AG09309 (cell line): ENCODE results near the gene ENHO.
A peak's percentile ranks its signal among the peaks of the same experiment; 100 is the strongest.

Experiments
- DNase-seq: peaks from one replicate; pipeline ENCODE4 v3.0.0-alpha.2; 2010; ENCODE audit warnings: low read depth
- H3K4me3 ChIP-seq: 2 replicates; pipeline ENCODE4 v1.5.1; 2011; ENCODE audit warnings: mild to moderate bottlenecking, low read depth, low read length, moderate library complexity; ENCODE audit not compliant: control insufficient read depth
- CTCF ChIP-seq: IDR thresholded peaks from 2 replicates; pipeline ENCODE4 v1.5.1; 2011; ENCODE audit warnings: mild to moderate bottlenecking, low read depth, low read length, inconsistent platforms; ENCODE audit not compliant: insufficient read depth, control insufficient read depth; ENCODE audit errors: missing control alignments

ENHO gene

DNA sequence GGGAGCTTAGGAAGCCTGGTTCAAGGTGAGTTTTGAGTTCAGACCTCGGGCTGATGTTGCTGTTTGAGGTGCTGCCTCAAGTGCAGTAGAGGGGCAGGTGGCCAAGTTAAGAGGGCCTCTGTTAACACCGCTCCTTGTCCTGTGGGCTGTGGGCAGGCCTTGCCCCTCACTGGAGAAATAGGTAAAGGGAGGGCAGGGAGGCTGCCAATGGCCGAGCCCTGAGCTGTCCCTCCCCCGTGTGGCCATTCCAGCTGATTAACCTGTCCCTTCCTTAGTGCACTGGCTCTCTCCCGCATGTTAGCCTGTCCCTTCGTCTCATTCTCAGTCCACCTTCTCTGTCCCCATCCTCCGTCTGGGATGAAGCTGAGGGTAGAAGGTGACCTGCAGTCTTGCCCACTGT lies 45.3 kb upstream of the ENHO start:
- TF ChIP-seq CTCF, result no peak
- DNase-seq, result no peak
- no peak overlapping the region for H3K4me3 ChIP-seq

- no peak for TF ChIP-seq CTCF
- no peak for DNase-seq
Observed at GRCh38 chr9:34566972-34567371, 44.2 kb upstream of the ENHO start.

DNA sequence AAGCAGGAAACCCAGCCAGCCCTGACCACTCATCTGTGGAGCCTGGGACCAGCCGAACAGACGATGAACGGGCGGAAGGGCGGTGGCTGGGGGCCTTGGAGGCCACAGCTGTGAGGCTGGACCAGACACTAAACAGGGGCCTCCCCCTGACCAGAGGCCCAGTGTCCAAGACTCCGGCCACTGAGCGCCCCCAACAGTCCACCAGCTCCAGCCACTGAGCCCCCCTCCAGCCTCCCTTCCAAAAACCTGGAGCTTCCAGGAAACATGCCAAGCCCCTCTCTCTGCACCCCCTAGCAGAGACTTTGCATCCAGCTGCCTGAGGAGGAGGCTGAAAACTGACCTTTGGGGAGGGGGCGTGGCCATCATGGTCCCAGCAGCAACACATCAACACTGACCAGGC lies 43.5 kb upstream of the ENHO start:
- no peak for TF ChIP-seq CTCF
- no peak for DNase-seq
- H3K4me3 ChIP-seq, result no peak overlapping the region

More at GRCh38 chr9:34566972-34567371, 44.2 kb upstream of the ENHO start:
- no peak overlapping the region for H3K4me3 ChIP-seq

DNA sequence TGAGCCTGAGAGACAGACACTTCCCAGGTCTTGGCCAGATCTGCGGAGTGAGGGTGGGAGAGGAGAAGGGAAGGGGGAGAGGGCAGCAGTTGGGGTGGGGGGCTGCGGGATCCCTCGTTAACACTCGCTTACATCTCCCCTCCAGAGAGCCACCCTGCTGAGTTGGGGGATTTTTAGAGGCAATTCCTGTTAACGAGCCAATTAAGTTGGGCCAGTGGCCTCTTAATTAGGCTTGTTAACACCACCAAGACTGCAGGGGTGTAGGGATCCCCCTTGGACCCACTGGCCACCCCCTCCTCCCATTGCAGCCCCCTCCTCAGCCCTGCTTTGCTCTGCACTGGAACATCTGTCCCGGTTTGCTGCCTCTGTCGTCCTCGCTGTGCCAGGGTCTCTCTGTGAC lies 43.1 kb upstream of the ENHO start:
- H3K4me3 ChIP-seq, result no peak overlapping the region
- DNase-seq, result no peak
- TF ChIP-seq CTCF, result no peak

DNA sequence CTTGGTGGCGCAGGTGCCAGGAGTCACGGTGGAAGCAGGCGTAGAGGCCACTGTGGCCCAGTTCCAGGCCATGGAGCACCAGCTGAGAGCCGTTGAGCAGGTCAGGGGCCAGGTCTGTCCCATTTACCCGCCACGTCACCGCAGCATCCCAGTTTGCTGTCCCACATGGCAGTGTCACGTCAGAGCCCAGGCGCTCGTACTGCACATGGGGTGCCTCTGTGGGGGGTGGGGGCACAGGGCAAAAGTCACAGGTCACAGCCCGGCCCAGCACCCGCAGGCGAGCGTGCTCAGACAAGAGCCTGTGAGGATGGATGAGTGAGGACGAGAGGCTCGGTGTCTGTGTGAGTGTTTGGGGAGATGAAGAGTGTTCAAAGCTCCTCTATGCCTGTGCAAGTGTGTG lies 41.8 kb upstream of the ENHO start:
- TF ChIP-seq CTCF, result no peak
- DNase-seq, result no peak
- H3K4me3 ChIP-seq, result no peak overlapping the region

- DNase-seq, result no peak
- TF ChIP-seq CTCF, result no peak
- no peak overlapping the region for H3K4me3 ChIP-seq
Observed at GRCh38 chr9:34563262-34563661, 40.5 kb upstream of the ENHO start.

DNA sequence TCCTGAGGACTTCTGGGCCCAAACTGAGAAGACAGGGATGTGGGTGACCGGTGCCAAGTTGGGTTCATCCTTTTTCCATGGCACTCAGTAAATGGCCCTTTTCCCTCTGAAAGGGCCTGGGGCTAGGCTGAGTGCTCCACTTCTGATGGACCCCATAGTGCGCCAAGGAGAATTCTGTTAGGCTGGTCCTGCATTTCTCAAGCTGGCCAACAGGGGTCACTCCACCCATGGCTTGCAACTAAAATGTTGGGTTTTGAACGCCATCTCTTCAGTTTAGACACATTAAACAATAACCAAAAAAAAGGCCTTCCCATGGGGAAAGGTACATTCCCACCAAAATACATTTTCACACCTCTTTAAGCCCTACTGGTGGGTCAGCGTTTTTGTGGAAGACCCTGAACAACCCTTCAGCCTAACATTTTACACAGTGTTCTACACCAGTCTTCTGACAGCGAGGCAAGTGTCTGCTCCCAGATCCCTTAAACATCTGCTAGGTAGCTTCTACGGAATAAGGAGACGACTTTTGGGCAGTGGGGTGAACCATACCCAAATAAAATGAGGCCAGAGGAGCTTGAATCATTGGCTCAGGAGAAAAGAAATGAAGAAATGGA lies 39.5 kb upstream of the ENHO start:
- DNase-seq, result no peak
- peak; percentile 39 for TF ChIP-seq CTCF
- H3K4me3 ChIP-seq, result no peak overlapping the region
